ENCODE results near the gene LMTK3.
A peak's percentile ranks its signal among the peaks of the same experiment; 100 is the strongest.

Gene LMTK3

DNA sequence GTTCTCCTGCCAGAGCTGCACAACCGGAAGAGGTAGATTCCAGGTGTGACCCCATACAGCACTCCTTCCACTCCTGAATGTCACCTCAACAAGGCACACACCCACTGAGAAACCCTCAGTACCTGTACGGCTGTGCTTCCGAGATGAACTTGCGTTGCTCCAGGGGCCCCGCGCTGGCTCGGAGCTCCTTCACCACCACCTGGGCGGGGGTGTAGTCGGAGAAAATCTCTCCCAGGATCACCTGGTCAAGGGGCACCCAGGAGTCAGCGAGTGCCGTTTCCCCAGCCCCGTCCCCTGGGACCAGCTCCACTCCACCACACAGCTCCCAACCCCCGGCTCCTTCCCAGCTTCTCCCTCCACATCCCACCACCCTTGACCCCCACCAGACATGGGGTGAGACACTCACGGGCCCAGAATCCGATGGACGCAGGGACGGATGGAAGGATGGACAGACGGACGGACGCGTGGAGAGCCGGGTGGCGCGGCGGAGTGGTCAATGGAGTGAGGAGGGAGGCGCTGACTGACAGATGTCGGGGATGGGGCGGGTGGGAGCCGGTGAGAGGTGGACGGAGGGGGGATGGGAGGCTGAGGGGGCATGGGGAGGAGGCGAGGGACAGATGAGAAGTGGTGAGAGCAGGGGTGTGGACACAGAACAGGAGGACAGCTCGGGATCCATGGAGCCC is 2.8 kb downstream of the LMTK3 start:
- no peak for DNase-seq (ENCODE audit: low spot score)

DNA sequence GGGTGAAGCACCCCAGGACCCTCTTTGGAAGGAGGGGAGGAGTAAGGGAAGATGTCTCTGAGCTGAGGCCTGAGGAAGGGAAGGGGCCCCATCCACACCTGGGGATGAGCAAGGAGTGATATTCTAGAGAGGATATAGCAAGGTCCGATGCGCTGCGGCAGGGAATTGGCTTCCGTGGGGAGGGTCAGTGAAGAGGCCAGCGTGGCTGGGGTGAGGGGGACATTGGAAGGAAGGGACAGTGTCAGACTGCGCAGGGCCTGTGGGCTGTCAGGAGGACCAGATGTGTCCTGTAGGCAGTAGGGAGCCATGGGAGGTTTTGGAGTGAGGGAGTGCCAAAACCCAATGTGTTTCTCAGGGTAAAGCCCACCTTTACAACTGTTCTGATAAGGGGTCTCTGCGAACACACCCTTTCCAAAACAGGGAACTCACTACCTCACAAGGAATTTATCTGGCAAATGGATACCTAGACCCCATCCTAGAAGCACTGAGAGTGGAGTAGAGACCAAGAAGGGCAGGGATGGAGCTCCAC is 3.7 kb downstream of the LMTK3 start:
- DNase-seq (ENCODE audit: low spot score), result no peak

DNA sequence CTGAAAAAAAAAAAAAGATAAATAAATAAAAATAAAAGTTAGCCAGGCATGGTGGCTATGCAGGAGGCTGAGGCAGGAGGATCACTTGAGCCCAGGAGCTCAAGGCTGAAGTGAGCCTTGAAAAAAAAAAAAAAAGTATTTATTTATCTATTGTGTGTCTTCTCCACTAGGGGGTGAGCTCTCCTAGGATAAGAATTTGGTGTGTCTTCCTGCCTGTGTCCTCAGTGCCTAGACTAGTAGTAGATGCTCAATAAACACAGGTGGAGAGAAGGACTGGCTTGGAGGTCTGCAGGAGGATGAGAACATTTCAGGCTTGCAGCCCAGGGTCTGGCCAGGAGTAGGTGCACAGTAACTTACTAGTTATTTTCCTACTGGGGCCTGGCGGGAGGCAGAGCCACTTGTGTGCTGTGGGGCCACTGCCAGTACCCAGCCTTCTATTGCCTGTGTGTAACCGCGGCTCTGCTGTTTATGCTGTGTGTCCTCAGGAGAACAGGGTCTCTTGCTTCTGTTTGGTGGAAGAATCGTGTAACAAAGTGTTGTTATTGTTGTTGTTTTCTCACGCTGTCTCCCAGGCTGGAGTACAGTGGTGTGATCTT is 5.4 kb downstream of the LMTK3 start:
- peak; percentile 59 for DNase-seq (ENCODE audit: low spot score)

DNA sequence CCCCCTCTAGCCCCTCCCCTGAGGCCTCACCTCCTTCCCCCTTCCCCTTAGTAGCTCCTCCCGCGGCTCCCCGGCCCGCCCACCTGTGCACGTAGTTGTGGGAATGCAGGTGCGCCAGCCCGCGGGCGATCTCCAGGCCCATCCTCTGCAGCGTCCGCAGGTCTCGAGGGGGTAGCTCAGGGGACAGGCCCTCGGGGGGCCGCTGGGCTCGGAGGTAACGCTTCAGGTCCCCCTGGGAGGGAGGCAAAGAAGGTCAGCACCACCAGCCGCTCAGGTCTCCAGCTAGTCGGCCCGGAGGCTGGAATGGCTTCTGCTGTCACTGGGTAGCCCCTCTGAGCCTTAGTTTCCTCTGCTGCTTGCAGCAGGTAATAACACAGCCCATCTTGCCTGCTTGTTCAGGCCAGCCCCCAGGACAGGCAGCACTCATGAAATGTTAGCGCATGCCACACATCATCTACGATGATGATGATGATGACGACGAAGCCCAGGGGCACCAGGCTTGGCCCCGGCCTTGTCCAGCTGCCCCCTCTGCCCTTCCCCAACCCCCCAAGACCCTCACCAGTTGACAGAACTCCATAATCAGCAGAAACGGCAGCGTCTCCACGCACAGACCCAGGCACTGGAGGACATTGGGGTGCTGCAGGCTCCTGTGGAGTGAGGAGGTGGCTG is 9.2 kb downstream of the LMTK3 start:
- no peak for DNase-seq (ENCODE audit: low spot score)

DNA sequence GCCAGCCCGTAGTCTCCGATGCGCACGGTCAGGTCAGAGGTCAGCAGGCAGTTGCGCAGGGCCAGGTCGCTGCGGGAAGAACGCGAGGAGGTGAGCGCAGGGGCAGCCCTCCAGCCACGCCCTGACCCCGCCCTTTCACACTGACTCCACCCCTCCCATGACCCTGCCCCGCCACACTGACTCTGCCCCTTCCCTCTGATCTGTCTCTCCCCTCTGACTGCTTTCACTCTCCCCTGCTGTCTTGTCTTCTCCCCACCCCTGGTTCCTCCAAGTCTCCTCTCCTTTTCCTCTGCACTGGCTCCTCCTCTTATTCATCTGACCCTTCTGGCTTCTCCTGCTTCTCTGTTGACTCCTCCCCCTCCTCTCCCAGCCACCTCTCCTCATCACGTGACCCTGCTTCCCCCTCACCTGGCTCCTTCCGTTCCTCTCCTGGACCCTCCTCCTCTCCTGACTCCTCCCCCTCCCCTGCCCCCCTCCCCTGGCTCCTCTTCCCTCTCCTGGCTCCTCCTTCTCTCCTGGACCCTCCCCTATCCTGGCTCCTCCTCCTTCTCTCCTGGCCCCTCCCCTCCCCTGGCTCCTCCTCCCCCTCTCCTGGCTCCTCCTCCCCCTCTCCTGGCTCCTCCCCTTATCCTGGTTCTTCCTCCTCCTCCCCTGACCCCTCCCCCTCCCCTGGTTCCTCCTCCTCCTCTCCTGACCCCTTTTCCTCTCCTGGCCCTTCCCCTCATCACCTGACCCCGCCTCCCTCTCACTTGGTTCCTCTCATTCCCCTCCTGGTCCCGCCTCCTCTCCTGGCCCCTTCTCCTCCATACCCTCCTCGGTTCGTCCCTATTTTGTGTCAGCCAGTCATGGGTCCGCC is 9.9 kb downstream of the LMTK3 start:
- peak; percentile 94 for DNase-seq (ENCODE audit: low spot score)

DNA sequence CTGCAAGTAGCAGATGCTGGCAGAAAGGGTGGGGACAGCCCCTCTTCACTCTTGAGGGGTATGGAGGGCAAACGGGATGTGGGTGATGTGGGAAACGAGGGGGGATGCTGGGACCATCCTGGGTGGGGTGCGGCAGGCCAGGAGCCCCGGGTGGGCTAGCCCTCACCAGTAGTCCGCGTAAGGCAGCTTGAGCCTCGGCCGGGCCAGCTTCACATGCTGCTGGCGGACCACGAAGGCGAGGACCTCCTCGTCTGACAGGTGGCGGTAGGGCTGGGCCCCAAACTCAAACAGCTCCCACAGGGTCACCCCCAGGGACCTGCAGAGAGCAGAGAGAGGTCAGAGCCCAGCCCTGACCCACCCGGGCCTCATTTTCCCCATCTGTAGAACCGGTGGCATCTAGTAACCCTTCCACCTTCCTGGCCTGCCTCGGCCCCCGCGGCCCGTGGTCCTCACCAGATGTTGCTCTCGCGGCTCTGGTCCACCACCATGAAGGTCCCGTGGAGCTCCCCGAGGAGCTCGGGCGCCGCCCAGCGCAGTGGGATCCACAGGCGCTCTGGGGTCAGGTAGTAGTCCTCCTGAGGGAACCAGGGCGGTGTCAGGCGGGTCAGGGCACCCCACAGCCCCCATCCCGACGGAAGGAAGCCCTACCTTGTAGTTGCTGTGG is 10.7 kb downstream of the LMTK3 start:
- no peak for DNase-seq (ENCODE audit: low spot score)

DNA sequence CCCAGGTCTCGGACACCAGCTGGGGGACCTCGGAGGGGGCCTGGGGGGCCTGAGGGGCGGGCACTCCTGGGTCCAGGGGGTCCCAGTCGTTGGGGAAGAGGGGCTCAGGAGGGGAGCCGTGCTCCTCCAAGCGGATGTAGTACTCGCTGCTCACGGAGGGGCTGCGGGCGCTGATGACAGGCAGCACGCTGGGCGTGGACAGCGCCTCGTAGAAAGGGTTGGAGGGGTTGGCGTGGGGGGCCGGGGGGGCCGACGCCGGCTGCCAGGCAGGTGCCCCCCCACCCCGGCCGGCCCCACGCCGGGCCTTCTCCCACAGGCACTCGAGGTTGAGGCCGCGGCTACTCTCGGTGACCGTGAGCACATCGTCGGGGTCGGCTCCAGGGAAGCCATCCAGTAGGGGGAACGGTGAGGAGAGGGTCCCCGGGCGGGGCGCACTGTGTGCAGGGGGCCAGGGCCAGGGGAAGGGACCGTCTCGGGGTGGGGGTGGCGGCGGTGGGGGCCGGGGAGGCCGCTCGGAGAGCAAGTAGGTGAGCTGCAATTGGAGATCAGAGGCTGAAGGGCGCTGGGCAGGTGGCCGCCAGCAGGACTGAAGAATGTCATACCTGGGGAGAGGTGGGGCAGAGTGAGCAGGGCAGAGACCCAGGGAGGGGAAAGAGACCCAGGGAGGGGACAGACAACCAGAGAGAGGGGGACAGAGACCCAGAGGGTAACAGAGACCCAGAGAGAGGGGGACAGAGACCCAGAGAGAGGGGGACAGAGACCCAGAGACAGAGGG is 12.1 kb downstream of the LMTK3 start:
- DNase-seq (ENCODE audit: low spot score), result no peak

DNA sequence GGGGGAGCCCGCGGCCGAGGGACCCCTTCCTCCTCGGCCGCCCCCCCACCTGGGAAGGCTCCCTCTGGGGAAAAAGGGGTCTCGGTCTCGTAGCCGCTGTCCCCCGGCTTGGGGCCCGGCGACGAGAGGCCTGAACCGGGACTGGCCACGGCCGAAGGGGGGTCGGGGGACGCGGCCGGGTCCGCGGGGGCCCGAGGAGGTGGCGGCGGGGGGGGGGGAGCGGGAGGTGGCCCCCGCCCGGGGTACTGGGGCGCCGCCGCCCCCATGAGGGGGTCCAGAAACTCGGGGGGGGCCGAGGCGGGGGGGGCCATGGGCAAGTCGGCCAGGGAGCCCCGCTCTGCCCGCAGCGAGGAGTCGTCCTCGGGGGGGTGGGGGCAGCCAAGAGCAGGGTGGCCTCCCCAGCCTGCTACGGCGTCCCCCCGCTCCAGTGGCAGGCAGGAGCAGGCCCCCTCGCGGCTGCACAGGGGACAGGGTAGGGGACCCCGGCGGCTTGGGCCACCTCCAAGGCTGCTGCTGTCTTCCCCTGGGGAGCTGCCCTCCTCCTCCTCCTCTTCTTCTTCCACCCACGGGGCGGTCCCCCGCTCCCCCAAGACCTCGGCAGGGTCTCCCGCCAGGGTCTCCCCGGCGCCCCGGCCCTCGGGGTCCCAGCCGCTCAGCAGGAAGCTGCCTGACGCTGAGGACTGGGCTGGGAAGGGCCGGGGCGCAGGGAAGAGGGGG is 12.9 kb downstream of the LMTK3 start:
- no peak for DNase-seq (ENCODE audit: low spot score)

DNA sequence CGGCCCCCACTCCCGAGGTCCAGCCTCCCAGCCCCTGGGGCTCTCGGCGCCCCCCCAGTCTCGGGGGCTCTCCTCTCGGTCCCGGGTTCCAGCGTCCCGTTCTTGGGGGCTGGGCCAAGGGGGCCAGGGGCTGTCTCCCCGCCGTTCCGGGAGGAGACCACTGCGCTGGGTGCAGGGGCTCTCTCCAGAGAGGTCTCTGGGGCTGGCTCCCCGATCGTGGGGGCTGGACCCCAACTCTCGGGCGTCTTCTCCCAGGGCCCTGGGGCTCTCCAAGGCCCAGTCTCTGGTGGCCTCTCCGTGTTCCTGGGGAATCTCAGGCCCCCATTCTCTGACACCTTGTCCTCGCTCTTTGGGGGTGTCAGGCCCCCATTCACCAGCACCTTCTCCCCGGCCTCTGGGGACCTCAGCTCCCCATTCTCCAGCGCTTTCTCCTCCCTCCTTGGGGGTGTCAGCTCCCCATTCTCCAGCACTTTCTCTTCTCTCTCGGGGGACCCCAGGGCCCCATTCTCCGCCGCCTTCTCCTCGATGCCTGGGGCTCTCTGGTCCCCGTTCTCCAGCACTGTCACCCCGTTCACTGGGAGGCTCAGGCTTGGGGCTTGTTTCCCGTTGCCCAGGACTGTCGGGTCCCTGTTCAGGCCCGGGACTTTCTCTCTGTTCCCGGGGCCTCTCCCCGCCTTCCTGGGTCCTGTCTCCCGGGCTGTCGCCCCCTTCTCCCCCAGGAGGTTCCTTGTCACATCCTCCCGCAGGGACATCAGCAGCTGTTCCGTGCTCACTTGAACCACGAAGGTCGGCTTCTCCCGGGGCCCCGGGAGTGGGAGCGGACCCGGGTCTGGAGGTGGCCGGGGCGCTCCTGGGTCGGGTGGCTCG is 13.7 kb downstream of the LMTK3 start:
- DNase-seq (ENCODE audit: low spot score), result no peak

DNA sequence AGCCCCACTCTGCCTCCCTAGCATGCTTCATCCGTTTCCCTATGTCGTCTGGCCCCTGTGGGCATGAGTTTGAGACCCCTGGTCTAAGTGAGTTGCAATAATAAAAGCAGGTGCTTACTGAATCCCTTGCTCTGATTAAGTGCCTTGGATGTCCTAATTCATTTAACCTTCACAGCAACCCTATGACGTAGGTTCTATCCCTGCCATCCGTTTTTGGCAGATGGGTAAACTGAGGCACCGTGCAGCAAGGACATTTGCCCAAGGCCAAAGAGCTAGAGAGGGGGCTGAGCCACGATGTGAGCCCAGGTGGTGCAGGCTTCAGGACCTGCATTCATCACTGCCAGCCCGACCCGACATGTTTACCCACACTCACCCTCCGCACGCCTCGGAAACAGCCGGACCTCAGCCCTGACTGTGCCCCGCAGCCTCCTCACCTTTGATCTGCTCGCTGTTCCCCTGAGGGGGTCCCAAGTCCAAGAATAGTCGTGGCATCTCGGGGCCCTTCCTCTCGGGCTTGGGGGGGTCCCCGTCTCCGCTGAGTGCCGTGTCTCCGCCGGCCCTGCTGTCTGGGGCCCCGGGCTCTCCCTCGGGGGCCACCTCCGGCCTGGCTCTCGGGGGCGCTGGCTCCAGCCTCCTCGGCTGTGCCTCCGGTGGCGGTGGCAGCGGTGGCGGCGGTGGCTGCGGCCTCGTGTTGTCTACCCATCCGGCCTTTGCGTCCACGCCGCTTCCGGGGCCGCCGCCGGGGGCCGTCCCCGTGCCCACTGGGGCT is 14.5 kb downstream of the LMTK3 start:
- no peak for DNase-seq (ENCODE audit: low spot score)

DNA sequence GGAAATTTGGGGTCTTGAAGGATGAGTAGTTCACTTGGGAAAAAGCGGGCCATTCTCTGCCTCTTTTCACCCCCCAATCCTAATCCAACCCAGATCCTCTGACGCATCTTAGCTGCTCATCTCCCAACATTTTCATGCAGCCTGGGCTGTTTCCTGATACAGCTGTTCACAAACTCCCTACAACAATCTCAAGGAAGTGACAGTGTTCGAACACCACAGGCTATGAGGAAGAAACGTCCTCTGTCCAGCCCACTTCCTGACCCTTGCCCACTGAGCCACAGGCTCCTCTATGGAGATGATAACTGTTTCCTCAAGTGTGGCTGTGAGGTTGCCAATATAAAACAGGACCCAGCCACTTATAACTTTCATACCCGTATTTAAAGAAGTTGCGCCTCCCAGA is 16.2 kb downstream of the LMTK3 start:
- DNase-seq (ENCODE audit: low spot score), result no peak

DNA sequence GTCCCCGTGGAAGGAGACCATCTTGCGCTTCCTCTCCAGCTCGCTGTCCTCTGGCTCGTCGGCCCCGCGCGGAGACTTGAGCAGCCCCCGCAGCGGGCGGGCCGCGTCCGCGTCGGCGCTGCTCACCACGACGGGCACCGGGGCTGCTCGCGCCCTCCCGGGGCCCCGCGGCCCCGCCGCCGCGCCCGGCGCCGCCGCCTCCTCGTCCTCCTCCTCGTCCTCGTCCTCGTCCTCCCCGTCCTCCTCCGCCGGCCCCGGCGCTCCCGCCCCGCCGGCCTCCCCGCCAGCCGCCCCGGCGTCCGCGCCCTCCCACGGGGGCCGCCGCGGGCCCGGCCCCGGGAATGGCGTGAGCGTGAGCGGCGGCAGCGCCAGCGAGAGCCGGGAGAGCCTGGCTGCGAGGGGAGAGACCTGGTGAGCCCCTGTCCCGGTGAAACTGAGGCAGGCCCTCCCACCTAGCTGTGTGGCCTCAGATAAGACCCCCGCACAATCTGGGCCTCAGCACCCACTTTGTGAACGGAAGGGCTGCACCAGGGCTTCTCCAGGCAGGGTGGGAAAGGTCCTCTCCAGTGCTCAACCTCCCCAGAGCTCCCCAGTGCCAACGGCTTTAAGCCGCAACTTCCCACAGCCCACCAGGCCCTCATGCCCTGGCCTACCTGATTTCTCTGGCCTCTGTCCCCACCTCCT is 17.8 kb downstream of the LMTK3 start:
- DNase-seq (ENCODE audit: low spot score), result no peak

DNA sequence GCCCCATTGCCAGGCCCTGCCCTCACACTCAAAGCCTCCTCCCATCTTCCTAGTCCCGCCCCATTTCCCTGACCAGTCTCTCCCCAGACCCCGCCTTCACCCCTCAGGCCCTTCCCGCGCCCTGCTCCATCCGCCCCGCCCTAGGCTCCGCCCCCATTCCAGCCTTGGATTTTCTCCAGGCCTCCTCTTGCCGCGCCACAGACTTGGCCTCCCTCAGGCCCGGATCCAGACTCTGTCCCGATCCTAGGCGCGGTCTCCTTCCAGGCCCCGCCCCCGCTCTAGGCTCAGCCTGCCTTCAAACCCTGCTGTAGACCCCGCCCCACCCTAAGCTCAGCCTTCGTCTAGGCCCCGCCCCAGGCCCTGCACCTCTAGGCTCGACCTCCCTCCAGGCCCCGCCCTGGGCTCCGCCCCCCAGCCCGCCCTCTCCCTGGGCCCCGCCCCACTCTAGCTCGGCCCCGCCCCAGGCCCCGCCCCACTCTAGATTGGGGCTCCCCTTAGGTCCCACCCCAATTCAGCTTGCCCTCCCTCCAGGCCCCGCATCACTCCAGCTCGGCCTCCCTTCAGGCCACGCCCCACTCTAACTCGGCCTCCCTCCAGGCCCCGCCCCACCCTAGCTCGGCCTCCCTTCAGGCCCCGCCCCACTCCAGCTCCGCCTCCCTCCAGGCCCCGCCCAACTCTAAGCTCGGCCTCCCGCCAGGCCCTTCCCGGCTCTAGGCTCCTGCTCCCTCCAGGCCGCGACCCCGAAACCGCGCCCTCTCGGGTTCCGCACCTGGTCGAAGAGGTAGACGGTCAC is 18.5 kb downstream of the LMTK3 start:
- DNase-seq (ENCODE audit: low spot score), result peak; percentile 93

DNA sequence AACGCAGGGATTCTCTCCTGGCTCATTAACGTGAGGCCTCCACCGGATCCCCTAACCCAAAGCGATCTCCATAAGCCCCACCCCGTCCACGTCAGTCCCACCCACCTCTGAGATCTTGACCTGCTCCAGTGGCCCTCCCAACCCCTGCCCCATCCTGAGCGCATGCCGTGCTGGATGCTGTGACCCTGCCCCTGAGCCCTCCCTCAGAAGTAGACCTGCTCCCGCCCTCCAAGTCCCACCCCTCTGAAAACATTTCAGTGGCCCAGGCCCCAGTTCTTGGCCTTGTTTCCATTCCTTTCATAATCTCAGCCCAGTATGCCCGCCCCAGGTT is 19.9 kb downstream of the LMTK3 start:
- DNase-seq (ENCODE audit: low spot score), result peak; percentile 60

DNA sequence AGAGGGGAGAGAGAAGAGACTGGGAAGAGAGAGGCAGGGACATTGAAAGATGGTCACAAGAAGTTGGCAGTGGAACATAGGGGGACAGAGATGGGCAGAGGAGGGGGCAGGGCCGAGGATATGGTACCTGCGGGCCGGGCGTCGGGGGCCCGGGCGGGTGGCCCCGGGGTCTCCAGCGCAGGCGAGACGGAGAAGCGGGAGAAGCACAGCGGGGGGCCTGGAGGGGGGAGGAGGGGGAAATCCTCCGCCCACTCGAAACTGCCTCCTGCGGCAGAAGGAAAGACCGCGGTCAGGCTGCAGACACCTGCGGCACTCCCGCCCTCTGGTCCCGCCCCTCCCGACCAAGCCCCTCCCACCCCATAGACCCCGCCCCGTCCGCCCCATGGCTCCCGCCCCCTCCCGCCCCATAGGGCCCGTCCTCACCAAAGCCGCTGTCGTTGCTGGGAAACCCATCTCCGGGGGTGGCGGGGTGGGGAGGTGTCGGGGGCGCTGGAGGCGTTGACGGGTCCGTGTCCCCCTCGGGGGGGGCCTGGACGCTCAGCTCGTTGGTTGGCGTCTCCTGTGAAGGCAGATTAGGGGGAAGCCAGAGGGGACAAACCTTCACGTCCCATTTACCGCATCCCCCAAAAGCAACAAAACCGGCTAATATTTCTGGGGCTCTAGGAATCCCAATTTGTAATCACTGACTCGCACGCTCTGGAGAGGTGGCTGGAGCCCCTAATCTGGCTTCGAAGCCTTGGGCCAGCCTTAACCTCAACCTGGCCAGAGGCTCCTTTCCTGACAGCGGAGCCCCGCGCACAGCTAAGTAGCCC is 20.4 kb downstream of the LMTK3 start:
- DNase-seq (ENCODE audit: low spot score), result no peak

DNA sequence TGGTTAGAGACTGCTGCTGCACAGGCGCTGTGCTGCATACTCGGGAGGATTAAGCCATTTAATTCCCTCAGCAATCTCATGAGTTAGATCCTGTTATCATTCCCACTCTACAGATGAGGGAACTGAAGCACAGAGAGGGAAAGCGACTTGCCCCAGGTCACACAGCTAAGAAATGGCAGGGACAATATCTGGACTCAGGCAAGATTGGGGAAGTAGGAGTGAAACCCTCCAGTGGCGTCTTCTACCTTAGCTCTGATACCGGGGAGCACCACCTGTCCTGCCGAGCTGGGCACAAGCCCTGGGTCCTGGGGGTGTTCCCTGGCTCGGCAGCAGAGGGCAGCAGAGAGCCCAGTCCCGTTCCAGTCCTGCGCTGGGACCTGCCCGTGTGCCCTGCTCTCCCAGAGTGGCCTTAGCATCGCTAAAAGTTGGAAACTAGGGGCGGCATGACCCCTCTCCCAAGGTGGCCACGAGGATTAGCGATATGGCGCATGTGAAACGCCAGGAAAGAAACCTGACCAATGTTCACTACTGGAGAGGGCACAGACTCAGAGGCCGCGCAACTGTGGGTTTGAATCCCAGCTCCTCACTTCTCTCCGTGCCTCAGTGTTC is 21.9 kb downstream of the LMTK3 start:
- DNase-seq (ENCODE audit: low spot score), result peak; percentile 74
